Amniotic stem cell (primary cell): ENCODE results near the gene WDR19.

Experiments used
- DNase-seq: peaks from one replicate; lab custom pipeline; 2025; lab: John Stamatoyannopoulos, UW

WDR19 gene

GRCh38 chr4:39303871-39304270, 121.5 kb downstream of the WDR19 start:
- DNase-seq = no peak

- DNase-seq = no peak
Measured at GRCh38 chr4:39304651-39305050, 122.3 kb downstream of the WDR19 start.

GRCh38 chr4:39305912-39306677, 123.8 kb downstream of the WDR19 start:
- no peak for DNase-seq

DNA sequence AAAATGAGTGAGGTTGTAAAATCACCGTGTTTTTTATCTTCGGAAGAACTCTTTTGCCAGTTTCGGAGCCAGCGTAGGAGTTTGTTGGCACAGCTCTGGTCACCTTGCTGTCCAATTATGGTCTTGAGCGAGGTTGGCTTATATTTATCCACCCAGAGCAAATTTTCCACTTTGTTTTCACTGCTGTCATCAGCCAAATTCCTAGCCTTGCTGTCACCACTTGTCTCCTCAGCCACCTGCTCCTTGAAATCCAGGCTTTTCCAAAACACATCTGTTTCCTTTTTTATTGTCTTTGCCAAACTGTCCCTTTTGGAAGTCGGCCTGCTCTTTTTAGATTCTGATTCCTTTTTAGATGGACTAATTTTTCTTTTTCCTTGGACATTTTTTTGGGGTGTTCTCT, 126.3 kb downstream of the WDR19 start:
- no peak for DNase-seq

DNA sequence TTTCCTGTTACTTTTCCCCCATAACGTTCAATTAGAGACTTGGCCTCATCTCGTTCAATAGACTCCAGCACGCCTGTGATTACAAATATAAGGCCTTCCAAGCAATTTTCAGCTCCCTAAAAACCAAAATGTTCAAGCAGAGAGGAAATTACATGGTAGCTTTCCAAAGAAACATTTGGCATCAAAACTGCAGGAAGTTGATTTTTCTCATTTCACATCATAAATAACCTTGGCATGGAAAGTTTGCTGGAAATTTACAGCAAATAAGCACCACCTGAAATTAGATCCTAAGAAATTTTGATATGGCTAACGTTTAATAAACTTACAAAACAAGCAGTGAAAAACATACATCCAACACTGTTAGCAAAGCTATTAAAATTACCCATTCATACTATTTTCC, 130.5 kb downstream of the WDR19 start:
- no peak for DNase-seq

- peak; percentile 55 for DNase-seq
Measured at GRCh38 chr4:39319676-39320075, 137.3 kb downstream of the WDR19 start.

- DNase-seq = no peak
Measured at GRCh38 chr4:39320381-39321115, 138.2 kb downstream of the WDR19 start.

DNA sequence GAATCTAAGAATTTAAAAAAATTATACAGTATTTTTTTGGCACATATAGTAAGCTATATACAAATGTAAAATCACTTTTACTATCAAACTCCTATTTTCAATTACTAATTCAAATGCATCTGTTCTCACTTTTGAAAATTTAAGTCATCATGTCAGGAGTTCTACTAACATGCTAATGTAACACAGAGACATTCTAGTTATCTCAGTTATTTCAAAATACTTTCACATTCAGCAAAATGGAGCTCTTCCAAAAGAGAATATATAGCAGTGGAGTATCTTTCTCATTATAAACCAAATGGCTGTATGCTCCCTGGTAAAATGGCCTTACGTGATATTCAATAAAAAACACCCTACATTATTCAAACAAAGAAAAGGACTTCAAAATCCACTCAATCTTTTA, 141.5 kb downstream of the WDR19 start:
- DNase-seq = no peak

- no peak for DNase-seq
Measured at GRCh38 chr4:39324446-39324845, 142.1 kb downstream of the WDR19 start.

DNA sequence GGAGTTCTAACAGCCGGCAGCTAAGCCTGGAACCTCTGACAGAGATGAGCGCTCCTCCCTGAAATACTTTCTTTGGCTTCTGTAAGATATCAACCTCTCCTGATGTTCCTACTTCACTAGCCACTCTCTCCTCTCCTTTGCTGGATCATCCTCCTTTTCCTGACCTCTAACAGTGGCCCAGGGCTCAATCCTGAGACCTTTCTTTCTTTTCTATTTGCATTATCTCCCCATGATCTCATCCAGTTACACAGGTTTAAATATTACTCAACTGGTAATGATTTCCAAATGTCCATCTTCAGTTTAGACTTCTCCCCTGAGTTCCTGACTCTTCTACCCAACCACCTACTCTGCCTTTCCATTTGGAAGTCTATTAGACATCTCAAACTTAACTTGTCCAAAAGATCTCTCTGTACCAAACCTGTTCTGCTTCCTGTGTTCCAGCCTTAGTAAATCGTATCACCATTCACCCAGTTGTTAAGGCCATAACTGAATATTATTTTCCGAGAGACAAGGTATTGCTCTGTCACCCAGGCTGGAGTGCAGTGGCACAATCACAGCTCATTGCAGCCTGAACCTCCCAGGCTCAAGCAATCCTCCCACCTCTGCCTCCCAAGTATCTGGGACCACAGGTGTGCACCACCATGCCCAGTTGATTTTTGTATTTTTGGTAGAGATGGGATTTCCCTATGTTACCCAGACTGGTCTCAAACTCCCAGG, 142.7 kb downstream of the WDR19 start:
- DNase-seq = no peak

- no peak for DNase-seq
Measured at GRCh38 chr4:39326468-39326977, 144.2 kb downstream of the WDR19 start.

DNA sequence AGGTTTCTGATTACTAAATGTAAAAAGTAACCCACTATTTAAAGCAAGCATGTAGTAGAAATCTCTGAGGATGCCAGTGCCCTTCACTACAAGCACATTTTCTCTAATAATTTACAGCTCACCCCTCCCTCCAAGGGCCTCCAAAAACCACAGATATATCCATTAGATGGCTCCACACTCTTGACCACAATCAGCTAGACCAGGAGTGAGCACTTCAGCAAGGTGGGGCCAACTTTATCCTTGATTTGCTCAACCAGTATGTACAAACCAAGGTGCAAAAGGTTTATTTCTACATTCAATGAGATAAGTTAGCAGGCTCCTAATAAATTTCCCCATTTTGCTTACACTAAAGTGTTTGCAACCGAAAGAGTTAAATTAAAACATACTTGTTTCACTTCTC, 148.0 kb downstream of the WDR19 start:
- no peak for DNase-seq

GRCh38 chr4:39331191-39331590, 148.9 kb downstream of the WDR19 start:
- DNase-seq = no peak
